GM04504 (cell line): ENCODE results near the gene TTLL11.
"Not testable (repeated sequence)": the region's sequence is repeated elsewhere in the genome, so short reads cannot be mapped to it uniquely, and the experiment has no call there.

Experiments used
- DNase-seq: peaks from one replicate; pipeline ENCODE4 v3.0.0-alpha.2; 2012; ENCODE audit warnings: low read depth

The TTLL11 gene

GRCh38 chr9:122084026-122084675, 9.0 kb downstream of the TTLL11 start:
- DNase-seq = no peak

DNA sequence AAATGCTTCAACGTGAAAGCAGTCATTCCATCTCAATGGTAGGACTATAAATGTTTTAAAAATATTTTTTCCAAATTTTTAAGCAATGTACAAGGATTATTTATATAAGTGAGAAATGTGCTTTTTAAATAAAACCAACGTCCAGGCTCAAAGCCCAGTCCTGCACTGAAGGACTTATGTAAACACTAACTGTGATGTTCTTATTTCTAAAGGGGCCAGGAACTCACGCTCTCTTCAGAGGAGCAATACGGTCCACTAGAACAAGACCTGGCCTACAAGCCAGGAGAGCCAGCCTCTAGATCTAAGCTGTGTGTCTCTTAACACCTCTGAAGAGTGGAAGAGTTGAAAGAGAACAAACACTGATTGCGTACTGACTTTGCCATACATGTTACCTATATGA, 12.1 kb downstream of the TTLL11 start:
- no peak for DNase-seq

DNA sequence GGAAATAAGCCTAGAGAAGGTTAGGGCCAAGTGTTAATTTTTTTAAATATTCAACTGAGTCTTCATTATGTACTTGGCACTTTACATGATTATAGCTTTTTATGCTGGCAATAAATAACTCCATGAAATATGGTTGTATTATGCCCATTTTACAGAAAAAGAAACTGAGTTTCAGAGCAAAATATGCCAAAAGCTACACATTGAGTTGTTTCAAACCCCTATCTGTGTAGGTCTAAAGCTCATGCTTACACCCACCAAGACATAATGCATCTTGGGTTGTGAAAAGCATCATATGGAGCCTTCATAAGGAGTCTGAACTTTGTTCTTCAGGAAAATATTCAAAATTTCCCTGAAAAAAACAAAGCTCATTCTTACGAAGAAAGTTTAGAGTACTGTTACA, 14.6 kb downstream of the TTLL11 start:
- DNase-seq = no peak

- no peak for DNase-seq
Measured at GRCh38 chr9:122076773-122077172, 16.3 kb downstream of the TTLL11 start.

- no peak for DNase-seq
Measured at GRCh38 chr9:122076117-122076516, 17.0 kb downstream of the TTLL11 start.

DNA sequence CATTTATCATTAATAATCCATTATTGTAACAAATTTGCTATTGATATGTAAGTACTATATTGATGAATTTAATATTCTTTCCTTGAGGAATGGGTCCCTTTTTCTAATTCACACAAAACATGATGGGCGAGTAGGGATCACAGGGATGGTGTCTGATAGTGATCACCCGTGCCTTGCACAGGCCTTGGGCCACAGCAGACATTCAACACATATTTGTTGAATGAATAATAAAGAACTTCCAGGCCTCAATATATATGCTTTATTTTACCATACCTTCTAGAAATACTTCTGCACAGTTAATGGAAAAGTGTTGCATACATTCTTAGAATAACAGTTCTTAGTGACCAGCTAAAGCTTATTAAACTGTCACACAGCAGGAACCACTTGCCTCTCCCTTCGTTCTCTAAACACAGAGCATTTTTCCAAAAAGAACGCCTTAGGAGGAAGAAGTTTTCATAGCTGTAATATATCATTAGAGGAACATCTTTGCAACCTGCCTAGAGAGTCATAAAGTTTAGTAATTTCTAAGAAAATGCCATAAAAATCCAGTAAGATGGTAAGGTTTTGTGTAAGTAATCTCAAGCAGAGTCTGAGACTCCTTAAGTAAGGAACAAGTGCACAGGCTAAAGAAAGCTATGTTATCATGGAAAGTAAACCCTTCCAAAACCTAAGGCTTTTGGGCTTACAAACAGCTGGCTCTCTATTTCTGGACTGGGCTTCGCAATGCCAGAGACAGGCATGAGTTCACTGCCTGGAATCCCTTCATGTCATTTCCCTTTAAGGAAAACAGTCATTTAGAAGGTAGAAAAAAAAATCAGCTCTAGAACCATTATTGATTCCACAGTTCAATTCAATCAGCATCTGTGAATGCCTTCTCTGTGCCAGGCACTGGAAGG, 17.7 kb downstream of the TTLL11 start:
- DNase-seq = no peak

DNA sequence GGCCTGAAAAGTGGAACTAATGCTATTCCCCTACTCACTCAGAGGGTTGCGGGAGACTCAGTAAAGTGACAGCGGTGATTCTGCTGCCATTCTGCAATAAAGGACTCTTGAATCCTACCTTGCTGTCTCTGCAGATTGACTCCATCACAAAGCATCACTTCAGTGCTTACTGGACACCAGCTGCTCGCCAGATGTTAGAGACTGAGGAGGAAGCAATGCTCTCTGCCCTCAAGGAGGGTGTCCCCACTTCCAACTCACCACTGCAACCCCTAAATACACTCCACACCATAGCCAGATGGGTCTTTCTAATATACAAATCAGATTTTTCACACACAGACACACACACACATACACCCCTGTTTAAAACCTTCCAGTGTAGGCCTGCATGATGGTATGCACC, 21.4 kb downstream of the TTLL11 start:
- DNase-seq = no peak

GRCh38 chr9:122070728-122071515, 22.2 kb downstream of the TTLL11 start:
- DNase-seq = no peak

DNA sequence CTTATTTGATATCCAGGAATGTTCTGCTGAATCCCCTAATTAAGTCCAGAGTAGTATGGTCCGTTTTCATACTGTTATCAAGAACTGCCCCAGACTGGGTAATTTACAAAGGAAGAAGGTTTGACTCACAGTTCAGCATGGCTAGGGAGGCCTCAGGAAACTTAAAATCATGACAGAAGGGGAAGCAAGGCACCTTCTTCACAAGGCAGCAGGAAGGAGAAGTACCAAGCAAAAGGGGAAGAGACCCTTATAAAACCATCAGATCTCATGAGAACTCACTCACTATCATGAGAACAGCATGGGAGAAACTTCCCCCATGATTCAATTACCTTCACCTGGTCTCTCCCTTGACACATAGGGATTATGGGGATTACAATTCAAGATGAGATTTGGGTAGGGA, 26.4 kb downstream of the TTLL11 start:
- DNase-seq = not testable (repeated sequence)

GRCh38 chr9:122065923-122066629, 27.0 kb downstream of the TTLL11 start:
- DNase-seq = no peak

DNA sequence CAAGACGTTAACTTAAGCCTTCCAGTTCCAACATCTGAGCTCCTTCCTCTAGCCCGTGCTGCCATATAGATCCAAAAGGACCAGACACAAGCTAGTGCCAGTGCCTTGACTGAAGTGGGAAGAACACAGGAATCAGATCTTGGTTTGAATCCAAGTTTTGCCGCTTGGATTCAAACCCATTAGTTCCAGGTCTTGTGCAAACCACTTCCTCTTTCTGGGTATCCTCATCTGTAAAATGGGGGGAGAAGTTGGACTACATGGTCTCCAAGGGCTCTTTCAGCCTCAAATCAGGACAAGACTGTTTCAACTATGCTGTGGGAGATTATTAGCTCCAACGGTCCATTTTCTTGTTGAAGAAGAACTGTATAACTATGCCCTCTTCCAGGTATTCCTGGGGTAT, 32.6 kb downstream of the TTLL11 start:
- DNase-seq = no peak

- no peak for DNase-seq
Measured at GRCh38 chr9:122059955-122060324, 33.2 kb downstream of the TTLL11 start.

DNA sequence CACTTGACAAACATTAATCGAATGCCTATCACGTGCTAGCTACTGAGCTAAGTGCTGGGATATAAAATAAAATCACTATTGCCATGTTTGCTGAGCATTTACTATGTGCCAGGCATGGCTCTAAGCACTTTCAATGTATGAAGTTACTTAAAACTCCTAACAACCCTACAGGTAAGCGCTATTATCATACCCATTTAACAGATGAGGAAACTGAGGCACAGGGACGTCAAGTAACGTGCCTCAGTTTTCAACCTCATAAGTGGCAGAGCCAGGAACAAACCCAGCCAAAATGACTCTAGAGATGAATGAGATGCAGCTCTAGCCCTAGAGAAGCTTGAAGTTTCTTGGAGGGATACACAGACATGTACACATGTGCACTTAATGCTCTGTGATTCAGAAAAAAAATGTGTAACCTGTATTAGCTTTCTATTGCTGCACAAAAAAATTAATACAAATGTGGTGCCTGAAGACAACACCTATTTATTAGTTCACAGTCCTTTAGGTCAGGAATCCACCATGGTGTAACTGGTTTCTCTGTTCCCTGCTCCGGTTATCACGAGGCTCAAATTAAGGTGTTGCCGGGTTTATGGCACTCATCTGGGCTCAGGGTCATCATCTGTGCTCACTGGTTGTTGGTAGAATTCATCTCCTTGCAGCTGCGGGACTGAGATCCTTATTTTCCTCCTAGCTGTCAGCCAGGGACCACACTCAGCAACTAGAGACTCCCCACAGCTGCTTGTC, 33.7 kb downstream of the TTLL11 start:
- no peak for DNase-seq

- DNase-seq = no peak
Measured at GRCh38 chr9:122058709-122059108, 34.4 kb downstream of the TTLL11 start.

DNA sequence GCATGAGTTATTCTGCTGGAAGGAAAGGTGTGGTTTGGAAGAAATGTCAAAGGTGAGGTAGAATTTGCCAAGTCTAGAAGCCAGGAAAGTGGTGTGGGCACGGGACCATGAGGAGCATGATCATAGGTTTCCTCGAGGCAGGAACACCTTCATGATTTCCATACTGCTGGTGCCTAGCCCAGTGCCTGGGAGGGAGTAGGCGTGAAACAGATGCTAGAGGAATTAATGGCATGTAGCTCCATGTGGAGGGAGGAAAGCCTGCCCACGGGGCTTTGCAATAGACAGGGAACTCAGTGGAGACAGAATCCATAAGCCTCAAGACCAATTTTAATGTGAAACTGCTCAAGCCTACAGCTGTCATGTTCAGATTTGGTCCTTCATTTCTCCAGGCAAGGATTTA, 35.1 kb downstream of the TTLL11 start:
- DNase-seq = no peak

GRCh38 chr9:122057211-122057610, 35.9 kb downstream of the TTLL11 start:
- no peak for DNase-seq

DNA sequence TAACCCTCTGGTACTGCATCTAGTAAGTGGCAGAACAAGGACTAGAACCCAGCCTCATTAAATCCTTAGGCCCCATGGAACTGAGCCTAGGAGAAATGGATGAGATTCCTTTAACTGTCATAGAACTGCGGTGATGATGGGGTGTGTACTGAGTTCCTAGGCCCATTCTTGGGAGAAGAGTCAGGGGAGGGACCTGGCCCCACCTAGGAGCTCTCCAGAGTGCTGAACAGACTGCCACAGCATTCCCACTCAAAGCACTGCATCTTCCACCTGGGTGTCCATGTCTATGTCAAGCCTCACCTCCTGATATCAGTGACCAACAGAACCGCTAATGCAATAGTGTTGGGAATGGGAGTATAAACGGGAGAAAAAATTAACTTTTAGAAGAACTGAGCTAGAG, 36.6 kb downstream of the TTLL11 start:
- DNase-seq = no peak

DNA sequence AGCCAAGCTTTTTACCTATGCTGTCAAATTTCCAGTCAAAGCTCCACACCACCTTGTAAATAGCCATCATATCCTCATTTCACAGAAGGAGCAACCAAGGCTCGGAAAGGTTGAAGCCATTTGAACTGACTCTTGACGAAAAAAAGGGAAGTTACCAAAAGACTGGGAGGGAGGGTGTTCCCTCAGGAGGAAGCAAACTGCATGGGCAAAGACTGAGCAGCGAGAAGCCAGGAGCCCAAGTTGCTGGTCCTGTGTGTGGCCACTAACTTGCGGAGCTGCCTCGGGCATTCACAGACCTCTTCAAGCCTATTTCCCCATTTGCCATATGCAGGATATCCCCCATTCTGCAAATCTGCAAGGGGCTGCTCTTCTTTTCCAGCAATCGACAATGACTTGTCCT, 37.4 kb downstream of the TTLL11 start:
- DNase-seq = no peak

- peak; percentile 62 for DNase-seq
Measured at GRCh38 chr9:122053567-122054350, 39.3 kb downstream of the TTLL11 start.

DNA sequence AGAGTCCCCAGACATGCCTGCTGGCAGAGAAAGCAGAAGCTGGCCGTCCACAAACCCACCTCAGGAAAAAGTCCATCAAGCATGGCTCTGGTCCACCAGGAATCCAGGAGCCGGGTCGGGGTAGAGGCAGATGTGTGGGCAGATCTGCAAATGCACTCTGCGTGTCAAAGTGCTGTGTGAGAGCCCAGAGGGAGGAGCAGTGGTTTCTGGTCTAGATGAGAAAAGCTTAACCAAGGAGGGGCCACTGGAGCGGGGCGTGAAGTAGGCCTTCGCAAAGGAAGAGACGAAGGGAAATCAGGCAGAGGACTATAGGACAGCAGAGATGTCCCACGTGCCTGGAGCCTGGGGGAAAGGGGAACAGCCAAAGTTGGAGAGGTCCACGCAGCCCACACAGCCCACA, 40.0 kb downstream of the TTLL11 start:
- peak; percentile 53 for DNase-seq
